ENCODE measurements around the gene AGAP3. TPM values are rescaled to one million over a fixed set of nuclear protein-coding genes. Genes with fewer than 3 reads are reported as not detected.

The AGAP3 gene
- total and polyA plus RNA-seq, 2 donors, result 25.5 to 77.0 TPM

DNA sequence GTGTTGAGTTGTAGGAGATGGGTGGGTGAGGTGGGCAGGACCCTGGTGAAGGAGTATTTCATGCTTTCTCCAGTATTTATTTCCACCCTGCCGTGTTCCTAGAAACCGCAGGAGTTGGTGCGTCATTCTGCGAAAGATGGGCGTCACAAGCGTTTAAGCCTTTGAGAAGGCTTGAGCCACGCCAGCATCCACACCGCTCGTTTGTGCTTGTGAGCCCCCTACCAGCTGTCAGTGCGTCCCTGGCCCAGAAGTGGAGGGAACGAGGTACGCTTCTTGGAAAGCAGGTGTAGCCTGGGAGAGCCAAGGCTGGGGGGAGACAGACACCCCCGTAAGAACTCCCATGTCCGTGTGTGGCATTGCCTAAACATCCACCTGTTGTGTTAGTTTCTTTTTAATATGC, 5.7 kb downstream of the AGAP3 start:
- H3K4me1 ChIP-seq (ENCODE audit: insufficient read depth), result no peaks in the 10 kb centered on the region
- WGBS, result 88% methylated on average over 14 of the region's 14 CpGs
- H3K27ac ChIP-seq (ENCODE audit: low read depth), result no peak overlapping the region
- DNase-seq (ENCODE audit: extremely low spot score), result no peak
- H3K4me3 ChIP-seq (ENCODE audit: low read depth, low read length), result no peak overlapping the region
- no peaks in the 10 kb centered on the region for H3K36me3 ChIP-seq (ENCODE audit: insufficient read depth)

DNA sequence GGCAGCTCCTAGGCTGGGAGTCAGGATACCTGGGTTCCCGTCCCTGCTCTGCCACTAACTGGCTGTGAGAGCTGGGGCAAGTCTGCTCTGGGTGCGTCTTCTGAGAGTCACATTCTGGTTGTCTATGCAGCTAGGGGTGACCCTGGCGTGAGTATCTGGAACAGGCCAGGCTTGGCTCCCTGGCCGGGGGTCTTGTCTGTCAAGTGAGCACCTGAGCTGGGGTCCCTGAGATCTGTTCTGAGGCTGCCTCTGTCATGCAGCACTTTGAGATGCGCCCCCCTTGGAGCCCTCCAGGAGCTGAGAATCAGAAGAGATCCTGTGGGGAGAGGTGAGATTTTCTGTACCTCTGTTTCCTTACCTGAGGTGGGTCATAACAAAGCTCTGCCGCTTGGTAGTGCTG, 7.5 kb downstream of the AGAP3 start:
- Histone ChIP-seq H3K27ac (ENCODE audit: low read depth) (no peak overlapping the region), H3K4me1 (ENCODE audit: insufficient read depth) (no peaks in the 10 kb centered on the region), H3K4me3 (ENCODE audit: low read depth, low read length) (no peak overlapping the region), H3K36me3 (ENCODE audit: insufficient read depth) (no peaks in the 10 kb centered on the region)
- DNase-seq (ENCODE audit: extremely low spot score), result no peak
- 94% methylated on average over 6 of the region's 6 CpGs for WGBS

- no peaks in the 10 kb centered on the region for H3K4me1 ChIP-seq (ENCODE audit: insufficient read depth)
- no peak overlapping the region for H3K27ac ChIP-seq (ENCODE audit: low read depth)
- DNase-seq (ENCODE audit: extremely low spot score), result no peak
- 85% methylated on average over 5 of the region's 5 CpGs for WGBS
- H3K4me3 ChIP-seq (ENCODE audit: low read depth, low read length), result no peak overlapping the region
- H3K36me3 ChIP-seq (ENCODE audit: insufficient read depth), result no peaks in the 10 kb centered on the region
These were observed 8.4 kb downstream of the AGAP3 start for GRCh38 chr7:151094675-151095074.

DNA sequence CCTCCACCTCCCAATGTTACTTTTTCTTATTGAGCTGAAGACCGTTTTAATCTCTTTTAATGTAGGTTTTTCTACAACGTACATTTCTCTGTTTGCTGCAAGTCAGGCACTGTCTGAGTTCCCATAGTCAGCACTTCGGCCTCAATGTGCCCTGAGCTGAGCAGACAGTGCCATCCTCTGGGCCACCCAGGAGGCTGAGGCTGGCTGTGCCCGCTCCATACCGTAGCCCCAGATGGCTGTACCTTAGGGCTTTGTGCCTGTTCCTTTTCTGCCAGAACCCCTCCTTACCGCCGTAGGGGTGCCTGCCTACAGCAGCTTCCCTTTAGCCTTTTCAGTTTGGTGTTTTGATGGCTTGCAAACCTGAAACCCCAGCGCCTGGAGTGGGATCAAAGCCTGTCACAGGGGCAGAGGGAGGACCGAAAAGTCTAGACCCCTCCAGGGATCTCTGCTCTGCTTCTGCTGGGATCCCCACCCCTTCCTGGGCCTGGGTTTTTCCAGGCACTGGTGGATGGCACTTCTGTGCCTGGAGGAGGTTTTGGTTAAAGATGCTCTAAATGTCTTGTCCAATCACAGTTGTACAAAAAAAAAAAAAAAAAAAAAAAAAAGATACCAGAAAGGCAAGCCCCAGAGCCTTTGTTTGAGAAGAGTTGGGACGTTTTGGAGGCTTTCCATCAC, 9.0 kb downstream of the AGAP3 start:
- Histone ChIP-seq H3K4me1 (ENCODE audit: insufficient read depth) (no peaks in the 10 kb centered on the region), H3K36me3 (ENCODE audit: insufficient read depth) (no peaks in the 10 kb centered on the region), H3K4me3 (ENCODE audit: low read depth, low read length) (no peak overlapping the region), H3K27ac (ENCODE audit: low read depth) (no peak overlapping the region)
- no peak for DNase-seq (ENCODE audit: extremely low spot score)
- WGBS, result 67% methylated on average over 10 of the region's 10 CpGs

- Histone ChIP-seq H3K4me1 (ENCODE audit: insufficient read depth) (no peaks in the 10 kb centered on the region), H3K4me3 (ENCODE audit: low read depth, low read length) (no peak overlapping the region), H3K36me3 (ENCODE audit: insufficient read depth) (no peaks in the 10 kb centered on the region), H3K27ac (ENCODE audit: low read depth) (no peak overlapping the region)
- 84% methylated on average over 17 of the region's 17 CpGs for WGBS
- DNase-seq (ENCODE audit: extremely low spot score), result no peak
These were observed 9.7 kb downstream of the AGAP3 start for GRCh38 chr7:151095828-151096475.

- Histone ChIP-seq H3K36me3 (ENCODE audit: insufficient read depth) (no peaks in the 10 kb centered on the region), H3K4me1 (ENCODE audit: insufficient read depth) (no peaks in the 10 kb centered on the region), H3K4me3 (ENCODE audit: low read depth, low read length) (no peak overlapping the region), H3K27ac (ENCODE audit: low read depth) (no peak overlapping the region)
- WGBS, result 69% methylated on average over 20 of the region's 20 CpGs
- DNase-seq (ENCODE audit: extremely low spot score), result no peak
These were observed 13.4 kb downstream of the AGAP3 start for GRCh38 chr7:151099486-151100211.

- DNase-seq (ENCODE audit: extremely low spot score), result no peak
- no peak overlapping the region for H3K27ac ChIP-seq (ENCODE audit: low read depth)
- whole genome bisulfite sequencing, result 90% methylated on average over 10 of the region's 10 CpGs
- H3K4me1 ChIP-seq (ENCODE audit: insufficient read depth), result no peaks in the 10 kb centered on the region
- H3K36me3 ChIP-seq (ENCODE audit: insufficient read depth), result no peaks in the 10 kb centered on the region
- H3K4me3 ChIP-seq (ENCODE audit: low read depth, low read length), result no peak overlapping the region
These were observed 14.6 kb downstream of the AGAP3 start for GRCh38 chr7:151100921-151101320.

- DNase-seq (ENCODE audit: extremely low spot score), result no peak
- H3K4me1 ChIP-seq (ENCODE audit: insufficient read depth), result no peaks in the 10 kb centered on the region
- H3K36me3 ChIP-seq (ENCODE audit: insufficient read depth), result no peaks in the 10 kb centered on the region
- WGBS, result 76% methylated on average over 24 of the region's 24 CpGs
- H3K27ac ChIP-seq (ENCODE audit: low read depth), result no peak overlapping the region
- H3K4me3 ChIP-seq (ENCODE audit: low read depth, low read length), result no peak overlapping the region
These were observed 15.5 kb downstream of the AGAP3 start for GRCh38 chr7:151101621-151102396.

DNA sequence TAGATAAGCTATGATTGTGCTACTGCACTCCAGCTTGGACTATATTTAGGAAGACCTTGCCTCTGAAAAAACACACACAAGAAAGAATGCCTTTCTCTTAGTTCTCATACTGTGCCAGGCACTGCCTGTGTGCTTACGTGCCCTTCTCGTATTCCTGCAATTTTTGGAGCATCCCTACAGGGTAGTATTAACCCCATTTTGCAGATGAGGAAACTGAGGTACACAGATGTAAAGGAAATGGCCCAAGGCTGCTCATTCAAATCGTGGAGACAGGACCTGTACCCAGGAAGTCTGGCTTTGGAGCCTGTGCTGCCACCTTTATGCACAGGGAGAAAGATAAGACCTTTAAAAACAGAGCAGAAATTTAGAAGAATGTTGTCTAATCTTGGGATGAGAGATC, 16.7 kb downstream of the AGAP3 start:
- Histone ChIP-seq H3K36me3 (ENCODE audit: insufficient read depth) (no peaks in the 10 kb centered on the region), H3K4me3 (ENCODE audit: low read depth, low read length) (no peak overlapping the region), H3K27ac (ENCODE audit: low read depth) (no peak overlapping the region), H3K4me1 (ENCODE audit: insufficient read depth) (no peaks in the 10 kb centered on the region)
- no peak for DNase-seq (ENCODE audit: extremely low spot score)
- WGBS, result 84% methylated on average over 3 of the region's 3 CpGs

DNA sequence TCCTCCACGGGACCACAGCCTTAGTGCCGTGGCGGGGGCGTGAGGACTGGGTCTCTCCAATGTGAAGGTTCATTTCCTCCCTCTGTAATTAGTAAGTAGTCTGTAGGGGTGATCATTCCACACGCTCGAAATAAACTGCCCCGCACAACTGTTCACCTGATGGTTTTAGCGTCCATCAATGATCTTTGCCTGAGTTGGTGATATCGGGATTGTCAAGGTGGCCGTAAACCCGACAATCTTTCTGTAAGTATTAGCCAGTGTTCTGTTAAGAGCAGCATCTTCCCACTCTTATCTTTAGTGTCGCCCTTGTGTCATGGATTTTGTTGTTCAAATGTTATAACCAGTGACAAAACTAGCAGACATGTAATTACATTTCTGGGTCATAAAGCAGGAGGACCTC, 17.7 kb downstream of the AGAP3 start:
- no peak overlapping the region for H3K4me3 ChIP-seq (ENCODE audit: low read depth, low read length)
- 77% methylated on average over 12 of the region's 12 CpGs for WGBS

DNA sequence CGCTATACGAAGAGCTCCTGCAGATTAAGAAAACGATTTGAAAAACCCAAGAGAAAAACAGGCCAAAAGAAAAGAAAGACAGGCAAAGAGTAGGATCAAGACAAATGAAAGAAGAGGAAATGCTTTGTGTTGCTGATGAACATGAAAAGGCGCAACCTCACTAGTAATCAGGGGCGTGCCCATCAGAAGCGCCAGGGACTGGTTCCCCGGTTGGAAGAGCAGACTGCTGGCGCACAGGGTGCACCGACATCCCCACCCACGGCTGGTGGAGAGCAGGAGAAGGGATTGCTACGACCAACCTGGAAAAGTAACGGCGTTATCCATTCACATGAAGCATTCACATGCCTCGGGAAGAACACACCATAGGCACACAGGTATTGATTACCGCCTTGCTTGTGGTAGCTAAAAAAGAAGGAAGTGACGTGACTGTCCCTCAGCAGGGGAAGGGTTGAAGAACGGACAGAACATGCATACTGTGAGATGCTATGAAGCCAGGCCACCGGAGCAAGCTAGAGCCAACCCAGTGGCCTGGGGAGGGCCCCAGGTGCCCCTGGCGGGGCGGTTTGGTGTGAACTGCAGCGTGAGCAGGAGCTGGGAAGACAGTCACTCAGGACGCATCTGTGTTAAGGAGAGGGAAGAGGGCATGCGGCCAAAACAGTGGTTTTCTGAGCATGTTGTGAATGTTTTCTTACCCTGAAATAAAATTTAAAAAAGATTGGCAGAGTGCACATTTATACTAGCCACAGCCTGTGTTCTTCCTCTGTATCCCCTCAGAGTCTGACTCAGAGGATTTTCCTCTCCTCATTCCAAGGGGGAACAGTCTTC, 18.3 kb downstream of the AGAP3 start:
- WGBS, result 72% methylated on average over 23 of the region's 23 CpGs
- no peak for DNase-seq (ENCODE audit: extremely low spot score)
- H3K4me3 ChIP-seq (ENCODE audit: low read depth, low read length), result no peak overlapping the region
- H3K36me3 ChIP-seq (ENCODE audit: insufficient read depth), result no peaks in the 10 kb centered on the region
- H3K27ac ChIP-seq (ENCODE audit: low read depth), result no peak overlapping the region
- H3K4me1 ChIP-seq (ENCODE audit: insufficient read depth), result no peaks in the 10 kb centered on the region

More for the DNA sequence above, 17.7 kb downstream of the AGAP3 start:
- no peak for DNase-seq (ENCODE audit: extremely low spot score)
- no peaks in the 10 kb centered on the region for H3K4me1 ChIP-seq (ENCODE audit: insufficient read depth)
- no peaks in the 10 kb centered on the region for H3K36me3 ChIP-seq (ENCODE audit: insufficient read depth)
- no peak overlapping the region for H3K27ac ChIP-seq (ENCODE audit: low read depth)

- Histone ChIP-seq H3K27ac (ENCODE audit: low read depth) (no peak overlapping the region), H3K4me1 (ENCODE audit: insufficient read depth) (no peaks in the 10 kb centered on the region), H3K36me3 (ENCODE audit: insufficient read depth) (no peaks in the 10 kb centered on the region), H3K4me3 (ENCODE audit: low read depth, low read length) (no peak overlapping the region)
- 88% methylated on average over 10 of the region's 10 CpGs for WGBS
- no peak for DNase-seq (ENCODE audit: extremely low spot score)
These were observed 21.6 kb downstream of the AGAP3 start for GRCh38 chr7:151107882-151108281.
